ENCODE data around the gene MT1M. TPM values are rescaled to one million over a fixed set of nuclear protein-coding genes. Genes with fewer than 3 reads are reported as not detected.

MT1M gene
- total and polyA plus RNA-seq, 2 of the 8 experiments (the other 6 are each of a cell fraction or from before 2014, with no cell fraction given): 2.1 TPM; not detected in 1

GRCh38 chr16:56657555-56658326 is 25.3 kb downstream of the MT1M start, which contains the start of gene MT1F (continued):
- TF ChIP-seq GABPA (IDR thresholded peaks at IDR 0.05; ENCODE audit: borderline replicate concordance, insufficient read depth, low read length) (no peak), HDAC6 (IDR thresholded peaks at IDR 0.05; ENCODE audit: low read depth, low read length) (no peak), SUZ12 (IDR thresholded peaks at IDR 0.05; ENCODE audit: low read length) (peak; percentile 41; the same call in 1 of the 2 replicates), CBX5 (IDR thresholded peaks at IDR 0.05; ENCODE audit: low read depth, low read length) (no peak), TAF7 (optimal IDR thresholded peaks at IDR 0.05; ENCODE audit: borderline replicate concordance, low read depth, low read length) (no peak), ZNF274 (IDR thresholded peaks at IDR 0.05; ENCODE audit: borderline replicate concordance, extremely low read depth, low read length) (no peak)

Data from H1 (cell line).